PFSK-1 (cell line): ENCODE results near the gene MAD1L1.

Experiments
- FOXP2 ChIP-seq: optimal IDR thresholded peaks from 2 replicates; pipeline ENCODE3; 2011; ENCODE audit warnings: borderline replicate concordance, control low read depth, inconsistent platforms; ENCODE audit not compliant: insufficient read depth; ENCODE audit errors: extremely low read length, extremely low read depth
- POLR2AphosphoS5 ChIP-seq: IDR thresholded peaks from 2 replicates; pipeline ENCODE4 v1.6.1; 2012; ENCODE audit warnings: low read depth, mild to moderate bottlenecking, control low read depth, low read length, moderate library complexity
- REST ChIP-seq, 2 experiments: IDR thresholded peaks; 2 replicates each; pipeline versions ENCODE4 v1.6.1 to v1.8.0; 2011 to 2012; ENCODE audit warnings: low read depth in 2 of 2, low read length in 2 of 2, control low read depth in 1 of 2, inconsistent platforms in 1 of 2, mild to moderate bottlenecking in 1 of 2, moderate library complexity in 1 of 2; ENCODE audit not compliant: insufficient read depth in 1 of 2
- SIN3A ChIP-seq: IDR thresholded peaks from 2 replicates; pipeline ENCODE4 v1.6.1; 2012; ENCODE audit warnings: mild to moderate bottlenecking, low read length, moderate library complexity, borderline replicate concordance; ENCODE audit not compliant: insufficient read depth
- TAF1 ChIP-seq: IDR thresholded peaks from 2 replicates; pipeline ENCODE4 v1.6.1; 2012; ENCODE audit warnings: low read length, control low read depth, borderline replicate concordance; ENCODE audit not compliant: insufficient read depth

The MAD1L1 gene

DNA sequence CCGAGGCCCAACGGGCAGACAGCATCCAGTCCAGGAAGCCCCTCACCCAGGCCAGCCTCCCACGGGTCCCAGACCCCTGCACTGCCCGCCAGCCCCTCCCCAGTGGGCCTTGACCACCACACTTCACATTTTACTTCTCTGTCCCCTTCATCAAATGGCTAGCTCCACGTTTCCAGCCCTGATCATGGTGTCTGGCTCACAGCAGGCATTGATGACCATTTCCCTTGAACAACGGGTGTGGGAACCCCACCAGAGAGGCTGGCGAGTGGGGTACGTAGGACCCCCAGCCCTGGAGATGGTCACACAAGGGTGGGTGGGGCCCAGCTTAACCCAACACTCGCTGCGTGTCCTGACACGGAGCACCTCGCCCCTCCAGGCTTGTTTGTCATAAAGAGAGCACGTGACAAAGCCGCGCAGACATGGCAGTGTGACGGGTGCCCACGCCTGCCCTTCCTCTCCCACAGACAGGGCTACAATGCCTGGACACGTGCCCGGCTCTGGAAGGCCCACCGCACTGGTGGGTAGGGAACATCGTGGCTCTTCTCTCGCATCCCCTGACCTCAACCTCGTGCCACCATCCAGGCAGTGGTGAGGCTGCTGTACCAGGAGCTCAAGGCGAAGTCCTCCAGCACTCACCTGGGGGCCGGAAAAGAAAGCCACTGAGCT, 267.7 kb downstream of the MAD1L1 start:
- TF ChIP-seq REST (IDR thresholded peaks at IDR 0.05; ENCODE audit: insufficient read depth in 1 of 2, low read depth in 2 of 2, low read length in 2 of 2) (no peak), SIN3A (no peak)

GRCh38 chr7:1964211-1964912, 268.4 kb downstream of the MAD1L1 start:
- no peak for TF ChIP-seq SIN3A
- TF ChIP-seq TAF1, result no peak
- no peak for TF ChIP-seq FOXP2
- no peak for TF ChIP-seq REST (IDR thresholded peaks at IDR 0.05; ENCODE audit: insufficient read depth in 1 of 2, low read depth in 2 of 2, low read length in 2 of 2)
- no peak for TF ChIP-seq POLR2AphosphoS5

- no peak for TF ChIP-seq REST (IDR thresholded peaks at IDR 0.05; ENCODE audit: insufficient read depth in 1 of 2, low read depth in 2 of 2, low read length in 2 of 2)
- no peak for TF ChIP-seq TAF1
Measured at GRCh38 chr7:1963575-1963974, 269.2 kb downstream of the MAD1L1 start.

GRCh38 chr7:1961701-1962276, 271.0 kb downstream of the MAD1L1 start:
- TF ChIP-seq SIN3A, result no peak
- no peak for TF ChIP-seq POLR2AphosphoS5
- TF ChIP-seq REST (IDR thresholded peaks at IDR 0.05; ENCODE audit: insufficient read depth in 1 of 2, low read depth in 2 of 2, low read length in 2 of 2), result no peak
- no peak for TF ChIP-seq TAF1
- TF ChIP-seq FOXP2, result no peak

GRCh38 chr7:1959305-1959704, 273.4 kb downstream of the MAD1L1 start:
- no peak for TF ChIP-seq REST (IDR thresholded peaks at IDR 0.05; ENCODE audit: insufficient read depth in 1 of 2, low read depth in 2 of 2, low read length in 2 of 2)
